Activated T-cell treated with anti-CD3 and anti-CD28 coated beads, Interleukin-2, amount 50 U/mL, for 1 hour (primary cell): ENCODE data around the gene CLDN9.

Source experiments
- DNase-seq: peaks from one replicate; pipeline ENCODE4 v3.0.0-alpha.2; 2020

CLDN9 gene, protein sequence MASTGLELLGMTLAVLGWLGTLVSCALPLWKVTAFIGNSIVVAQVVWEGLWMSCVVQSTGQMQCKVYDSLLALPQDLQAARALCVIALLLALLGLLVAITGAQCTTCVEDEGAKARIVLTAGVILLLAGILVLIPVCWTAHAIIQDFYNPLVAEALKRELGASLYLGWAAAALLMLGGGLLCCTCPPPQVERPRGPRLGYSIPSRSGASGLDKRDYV

DNA sequence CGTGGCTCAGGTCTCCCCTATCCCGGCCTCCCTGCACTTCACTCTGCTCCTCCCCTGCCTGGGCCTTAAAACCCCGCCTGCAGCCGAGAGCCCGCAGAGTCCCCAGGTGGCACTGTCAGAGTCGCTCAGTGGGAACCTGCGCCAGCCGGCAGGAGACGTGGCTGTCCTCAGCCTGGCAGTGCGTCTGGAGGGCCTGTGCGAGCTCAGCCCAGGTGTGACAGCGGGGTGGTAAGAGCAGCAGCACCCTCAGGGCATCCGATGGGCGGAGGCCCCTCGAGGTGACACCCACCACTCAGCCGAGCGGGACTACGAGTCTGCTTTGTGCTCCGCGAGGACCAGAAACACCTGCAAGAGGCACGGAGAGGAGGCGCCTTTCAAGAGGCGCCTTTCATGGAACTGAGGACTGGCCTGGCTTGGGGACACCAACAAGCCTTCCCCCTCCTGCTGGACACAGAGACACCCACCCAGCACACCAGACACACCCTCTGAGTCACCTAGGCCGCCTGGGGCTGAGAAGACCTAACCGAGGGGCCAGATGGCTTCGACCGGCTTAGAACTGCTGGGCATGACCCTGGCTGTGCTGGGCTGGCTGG, at the start of gene CLDN9:
TSS of gene CLDN9 (plus strand) at position 96 of the 593 bp plus-strand sequence. CDS start at position 536, 440 bp downstream.
- no peak for DNase-seq

DNA sequence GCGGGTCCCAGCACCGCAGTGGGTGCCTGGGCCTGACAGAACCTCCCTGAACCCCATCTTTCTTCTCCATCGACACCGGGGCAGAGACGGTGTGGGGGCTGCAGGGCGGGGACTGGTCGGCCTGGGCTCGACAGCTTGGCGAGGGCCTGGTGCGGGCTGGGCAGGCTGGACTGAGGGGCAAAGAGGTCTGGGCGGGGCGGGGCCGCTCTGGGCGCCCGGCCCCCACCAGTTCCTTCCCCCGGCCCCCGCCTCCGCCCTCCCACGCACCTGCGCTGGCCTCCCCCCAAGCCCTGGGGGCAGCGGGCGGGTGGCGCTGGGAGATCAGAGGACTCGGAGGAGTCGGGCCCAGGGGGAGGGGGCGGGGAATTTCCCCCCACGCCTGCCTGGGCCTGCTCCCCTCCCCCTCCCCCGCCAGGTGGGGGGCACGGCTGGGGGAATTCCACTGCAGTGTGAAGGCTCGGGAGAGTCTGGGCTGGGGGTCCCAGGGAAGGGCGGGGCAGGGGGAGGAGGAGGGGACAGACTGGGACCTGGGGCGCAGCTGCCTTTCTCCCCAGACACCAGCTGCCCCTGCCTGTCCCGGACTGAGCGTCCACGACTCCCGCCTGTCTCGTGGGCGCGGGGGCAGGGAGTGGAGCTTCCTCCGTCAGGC, 49.5 kb upstream of the CLDN9 start:
- DNase-seq: peak; percentile 44

DNA sequence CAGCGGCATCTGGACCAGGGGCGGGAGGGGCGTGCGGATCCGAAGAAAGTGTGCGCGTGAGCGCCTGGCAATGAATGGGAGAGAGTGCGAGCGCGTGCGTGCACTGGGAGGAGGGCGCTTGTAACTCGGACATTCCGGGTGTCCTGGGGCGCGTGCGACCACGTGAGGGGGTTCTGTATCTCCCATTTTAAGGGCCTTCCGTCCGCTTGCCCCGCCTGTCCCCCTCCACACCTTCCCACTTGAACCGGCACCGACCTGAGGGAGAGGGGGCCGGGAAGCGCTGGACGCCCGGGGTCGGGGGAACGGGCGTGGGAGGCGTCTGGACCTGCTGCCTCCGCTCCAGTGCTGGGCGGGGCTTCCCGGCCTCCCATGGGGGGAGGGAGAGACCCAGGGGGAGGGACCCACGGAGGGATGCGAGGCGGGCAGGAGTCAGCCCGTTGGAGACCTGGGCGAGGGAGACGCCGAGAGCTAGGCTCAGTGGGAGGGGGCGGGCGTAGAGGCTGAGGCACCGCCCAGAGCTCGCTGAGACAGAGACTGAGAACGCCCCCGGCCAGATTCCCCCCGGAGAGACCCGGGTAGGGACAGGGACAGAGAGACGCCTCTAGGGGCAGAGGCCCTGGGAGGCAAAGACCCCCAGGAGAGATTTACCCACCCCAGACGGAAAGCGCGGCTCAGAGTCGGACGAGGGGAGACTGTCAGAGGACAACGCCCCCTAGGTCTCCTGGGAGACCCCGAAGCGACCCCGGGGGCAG, 48.8 kb upstream of the CLDN9 start, which contains the start of gene KREMEN2:
TSS of gene KREMEN2 (plus strand) at position 553 of the 752 bp plus-strand sequence. CDS start 246 bp downstream, outside the sequence.
- DNase-seq: peak; percentile 51

DNA sequence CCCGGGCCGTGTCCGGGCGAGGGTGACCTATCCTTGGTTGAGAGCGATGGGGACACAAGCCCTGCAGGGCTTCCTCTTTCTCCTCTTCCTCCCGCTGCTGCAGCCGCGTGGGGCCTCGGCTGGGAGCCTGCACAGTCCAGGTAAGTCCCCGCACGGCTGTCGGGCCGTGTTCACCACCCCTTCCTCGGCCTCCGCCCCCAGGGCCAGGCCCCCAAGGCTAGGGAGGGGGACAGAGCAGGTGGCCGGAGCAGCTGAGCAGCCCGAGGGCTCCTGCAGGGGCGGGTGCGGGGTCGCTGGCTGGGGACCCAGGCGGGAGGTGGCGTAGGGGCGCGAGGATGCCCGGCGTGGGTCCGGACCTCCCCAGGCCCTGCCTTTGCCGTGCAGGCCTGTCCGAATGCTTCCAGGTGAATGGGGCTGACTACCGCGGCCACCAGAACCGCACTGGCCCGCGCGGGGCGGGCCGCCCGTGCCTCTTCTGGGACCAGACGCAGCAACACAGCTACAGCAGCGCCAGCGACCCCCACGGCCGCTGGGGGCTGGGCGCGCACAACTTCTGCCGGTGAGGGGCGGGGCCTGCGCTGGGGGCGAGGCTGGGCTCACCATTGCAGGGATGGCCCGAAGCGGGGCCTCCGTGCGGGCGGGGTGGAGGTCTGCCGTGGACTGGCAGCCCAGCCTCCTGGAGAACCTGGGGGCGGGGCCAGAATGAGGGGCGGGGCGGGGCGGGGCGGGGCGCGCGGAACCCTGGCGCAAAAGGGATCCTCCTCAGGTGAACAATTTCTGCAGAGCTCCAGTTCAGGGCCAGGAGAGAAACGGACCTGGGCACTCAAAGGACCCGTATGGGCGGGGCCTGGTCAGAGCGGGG, 48.0 kb upstream of the CLDN9 start:
- DNase-seq: peak; percentile 68

DNA sequence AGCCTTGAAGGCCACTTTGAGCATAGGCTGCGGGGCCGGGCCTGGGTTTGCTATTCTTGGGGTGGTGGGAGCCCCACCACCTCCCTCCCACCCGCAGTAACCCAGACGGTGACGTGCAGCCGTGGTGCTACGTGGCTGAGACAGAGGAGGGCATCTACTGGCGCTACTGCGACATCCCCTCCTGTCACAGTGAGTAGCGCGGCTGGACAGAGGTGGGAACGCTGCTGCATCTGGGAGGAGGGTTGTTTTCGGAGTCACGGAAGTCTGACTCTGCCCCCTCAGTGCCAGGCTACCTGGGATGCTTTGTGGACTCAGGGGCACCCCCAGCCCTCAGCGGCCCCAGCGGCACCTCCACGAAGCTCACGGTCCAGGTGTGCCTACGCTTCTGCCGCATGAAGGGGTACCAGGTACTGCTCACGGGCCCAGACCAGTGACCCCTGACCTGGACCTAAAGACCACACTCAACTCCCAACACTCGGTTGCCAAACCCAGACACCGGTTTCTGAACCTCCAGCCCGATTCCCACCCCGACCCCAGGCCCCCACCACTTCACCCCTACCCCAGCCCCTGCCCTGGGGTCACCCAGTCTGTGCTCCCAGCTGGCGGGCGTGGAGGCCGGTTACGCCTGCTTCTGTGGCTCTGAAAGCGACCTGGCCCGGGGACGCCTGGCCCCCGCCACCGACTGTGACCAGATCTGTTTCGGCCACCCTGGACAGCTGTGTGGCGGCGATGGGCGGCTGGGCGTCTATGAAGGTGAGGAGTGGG, 46.5 kb upstream of the CLDN9 start:
- no peak for DNase-seq

DNA sequence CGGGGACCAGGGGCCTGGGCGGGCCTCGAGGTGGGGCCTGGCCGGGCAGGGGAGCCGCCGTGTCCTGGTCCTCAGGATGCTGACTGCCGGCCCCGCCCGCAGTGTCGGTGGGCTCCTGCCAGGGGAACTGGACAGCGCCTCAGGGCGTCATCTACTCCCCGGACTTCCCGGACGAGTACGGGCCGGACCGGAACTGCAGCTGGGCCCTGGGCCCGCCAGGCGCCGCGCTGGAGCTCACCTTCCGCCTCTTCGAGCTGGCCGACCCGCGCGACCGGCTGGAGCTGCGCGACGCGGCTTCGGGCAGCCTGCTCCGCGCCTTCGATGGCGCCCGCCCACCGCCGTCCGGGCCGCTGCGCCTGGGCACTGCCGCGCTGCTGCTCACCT, 45.9 kb upstream of the CLDN9 start:
- no peak for DNase-seq

DNA sequence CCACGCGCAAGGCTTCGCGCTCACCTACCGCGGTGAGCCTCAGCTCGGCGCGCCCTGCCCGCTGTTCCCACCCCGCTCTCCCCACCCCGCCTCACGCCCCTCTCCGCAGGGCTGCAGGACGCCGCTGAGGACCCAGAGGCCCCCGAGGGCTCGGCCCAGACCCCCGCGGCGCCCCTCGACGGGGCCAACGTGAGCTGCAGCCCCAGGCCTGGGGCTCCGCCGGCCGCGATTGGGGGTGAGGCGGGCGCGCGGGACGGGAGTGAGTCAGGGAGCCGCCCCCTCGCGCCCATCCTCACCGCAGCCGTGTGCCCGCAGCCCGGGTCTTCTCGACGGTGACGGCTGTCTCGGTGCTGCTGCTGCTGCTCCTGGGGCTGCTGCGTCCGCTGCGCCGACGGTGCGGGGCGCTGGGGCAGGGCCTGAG, 45.5 kb upstream of the CLDN9 start:
- no peak for DNase-seq

DNA sequence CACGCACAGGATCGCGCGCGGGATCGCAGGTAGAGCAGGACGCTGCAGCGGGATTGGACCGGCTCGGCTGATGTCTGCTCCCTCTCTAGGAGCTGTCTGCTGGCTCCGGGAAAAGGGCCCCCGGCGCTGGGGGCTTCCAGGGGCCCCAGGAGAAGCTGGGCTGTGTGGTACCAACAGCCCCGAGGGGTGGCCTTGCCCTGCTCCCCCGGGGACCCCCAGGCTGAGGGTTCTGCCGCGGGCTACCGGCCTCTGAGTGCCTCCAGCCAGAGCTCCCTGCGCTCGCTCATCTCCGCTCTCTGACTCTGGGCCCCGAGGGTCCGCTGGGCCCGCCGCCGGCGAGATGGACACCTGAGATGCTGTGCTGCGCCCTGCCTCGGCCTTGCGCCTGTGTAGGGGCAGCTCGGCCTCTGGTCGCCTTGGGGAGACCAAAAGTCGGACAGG, 45.0 kb upstream of the CLDN9 start:
- DNase-seq: no peak

DNA sequence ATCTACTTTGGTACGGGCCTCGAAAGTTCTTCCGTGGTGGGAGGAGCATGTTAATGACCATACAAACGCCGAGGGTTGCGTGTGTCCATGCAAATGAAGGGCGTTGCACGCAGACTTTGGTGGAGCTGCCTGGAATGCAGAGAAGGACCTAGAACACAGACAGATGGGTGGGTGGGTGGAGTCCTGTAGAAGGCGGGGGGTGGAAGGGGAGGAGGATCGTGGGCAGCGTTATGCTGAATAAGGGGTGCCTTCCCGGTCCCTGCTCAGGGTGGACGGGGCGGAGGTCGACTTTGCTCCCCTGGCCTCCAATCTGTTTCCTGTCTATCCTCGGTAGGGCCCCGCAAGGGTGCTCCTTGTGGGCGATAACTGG, 44.4 kb upstream of the CLDN9 start:
- no peak for DNase-seq

DNA sequence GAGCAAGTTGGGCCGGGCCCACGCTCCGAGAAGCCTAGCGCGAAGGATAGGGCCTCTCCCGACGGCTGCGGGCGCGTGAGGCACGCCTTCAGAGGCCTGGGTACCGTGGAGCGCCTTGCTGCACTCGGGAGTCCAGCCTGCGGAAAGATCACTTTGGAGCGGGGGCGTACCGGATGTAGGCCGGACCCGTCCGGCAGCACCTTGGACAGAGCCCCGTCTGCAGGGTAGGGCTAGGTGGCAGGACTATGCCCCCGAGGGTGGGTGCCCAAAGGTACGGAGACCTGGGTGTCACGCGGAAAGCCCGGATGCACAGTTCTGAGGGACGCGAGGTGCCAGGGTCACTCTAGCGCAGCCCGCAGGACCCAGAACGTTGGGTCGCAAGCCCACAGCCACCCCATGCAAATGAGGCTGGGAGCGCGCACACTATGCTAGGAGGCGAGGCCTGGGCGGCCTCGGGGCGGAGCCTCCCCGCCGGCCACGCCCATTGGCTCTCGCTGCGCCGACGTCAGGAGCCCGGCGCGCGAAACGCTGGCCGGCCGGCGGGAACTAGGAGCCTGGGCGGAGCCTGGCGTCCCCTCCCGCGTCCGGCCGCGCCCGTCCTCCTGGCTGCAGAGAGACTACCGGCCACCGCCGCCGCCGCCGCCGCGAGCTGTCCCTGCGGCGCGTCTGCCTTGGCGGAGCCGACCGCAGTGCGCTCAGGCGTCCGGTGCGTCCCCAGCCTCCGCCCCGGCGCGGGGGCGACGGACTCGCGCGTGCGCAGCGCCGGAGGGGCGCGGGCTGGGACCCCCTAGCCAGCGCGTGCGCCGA, 43.8 kb upstream of the CLDN9 start, which contains the start of gene PAQR4:
TSS of gene PAQR4 (plus strand) at position 611 of the 807 bp plus-strand sequence. CDS start 327 bp downstream, outside the sequence.
- DNase-seq: peak; percentile 82

DNA sequence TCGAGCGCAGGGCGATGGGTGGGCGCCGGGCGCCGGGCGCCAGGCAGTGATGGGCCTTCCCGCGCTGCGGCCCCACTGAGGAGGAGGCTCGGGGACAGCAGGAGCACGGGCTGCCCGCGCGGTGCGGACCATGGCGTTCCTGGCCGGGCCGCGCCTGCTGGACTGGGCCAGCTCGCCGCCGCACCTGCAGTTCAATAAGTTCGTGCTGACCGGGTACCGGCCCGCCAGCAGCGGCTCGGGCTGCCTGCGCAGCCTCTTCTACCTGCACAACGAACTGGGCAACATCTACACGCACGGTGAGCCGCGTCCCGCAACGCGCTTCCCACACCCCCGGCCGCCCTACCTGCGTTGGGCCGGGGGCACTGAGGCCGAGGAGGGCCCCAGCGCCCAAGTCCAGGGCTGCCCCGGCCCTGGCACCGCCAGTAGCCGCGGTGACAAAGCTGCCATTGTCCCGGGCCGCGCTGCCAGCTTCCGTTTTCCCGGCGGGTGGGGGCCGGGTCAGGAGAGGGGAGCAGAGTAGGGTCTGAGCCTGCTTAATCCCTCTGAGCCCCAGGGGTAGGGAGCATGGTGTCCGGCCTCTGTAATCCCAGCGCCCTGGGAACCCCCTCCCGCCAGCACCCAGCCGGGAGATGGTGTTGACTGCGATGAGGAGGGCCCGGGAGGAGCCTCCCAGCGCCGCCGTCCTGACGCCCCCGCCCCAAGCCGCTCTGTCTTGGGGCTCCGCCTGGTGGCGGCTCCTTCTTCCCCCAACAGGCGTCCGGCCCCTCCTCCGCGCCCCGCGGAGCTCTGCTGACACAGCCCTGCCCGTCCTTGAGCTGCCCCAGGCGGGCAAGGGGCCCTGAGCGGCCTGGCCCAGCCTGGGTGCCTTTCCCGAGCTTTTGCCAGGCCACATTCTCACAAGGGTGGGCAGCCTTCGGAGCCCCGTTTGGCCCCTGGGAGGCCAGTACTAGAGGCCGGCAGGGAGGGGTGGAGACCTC, 42.9 kb upstream of the CLDN9 start:
- DNase-seq: peak; percentile 73

DNA sequence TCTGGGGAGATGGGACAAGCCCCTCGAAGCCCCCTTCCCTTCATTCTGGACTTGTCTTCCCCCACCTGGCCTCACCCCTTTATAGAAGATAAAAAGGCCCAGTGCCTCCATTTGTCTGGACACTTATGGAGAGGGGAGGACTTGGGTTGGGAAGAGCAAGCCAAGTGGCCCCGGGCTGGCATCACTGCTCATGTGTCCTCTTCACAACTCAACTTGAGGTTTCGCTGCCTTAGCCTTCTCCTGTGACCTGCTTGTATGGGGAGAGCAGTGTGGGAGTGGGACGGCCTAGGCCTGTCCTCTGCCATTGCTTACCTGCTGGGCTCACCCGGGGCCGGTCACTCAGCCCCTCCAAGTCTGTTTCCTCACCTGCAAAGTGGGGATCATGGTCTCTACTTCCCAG, 42.2 kb upstream of the CLDN9 start:
- no peak for DNase-seq

DNA sequence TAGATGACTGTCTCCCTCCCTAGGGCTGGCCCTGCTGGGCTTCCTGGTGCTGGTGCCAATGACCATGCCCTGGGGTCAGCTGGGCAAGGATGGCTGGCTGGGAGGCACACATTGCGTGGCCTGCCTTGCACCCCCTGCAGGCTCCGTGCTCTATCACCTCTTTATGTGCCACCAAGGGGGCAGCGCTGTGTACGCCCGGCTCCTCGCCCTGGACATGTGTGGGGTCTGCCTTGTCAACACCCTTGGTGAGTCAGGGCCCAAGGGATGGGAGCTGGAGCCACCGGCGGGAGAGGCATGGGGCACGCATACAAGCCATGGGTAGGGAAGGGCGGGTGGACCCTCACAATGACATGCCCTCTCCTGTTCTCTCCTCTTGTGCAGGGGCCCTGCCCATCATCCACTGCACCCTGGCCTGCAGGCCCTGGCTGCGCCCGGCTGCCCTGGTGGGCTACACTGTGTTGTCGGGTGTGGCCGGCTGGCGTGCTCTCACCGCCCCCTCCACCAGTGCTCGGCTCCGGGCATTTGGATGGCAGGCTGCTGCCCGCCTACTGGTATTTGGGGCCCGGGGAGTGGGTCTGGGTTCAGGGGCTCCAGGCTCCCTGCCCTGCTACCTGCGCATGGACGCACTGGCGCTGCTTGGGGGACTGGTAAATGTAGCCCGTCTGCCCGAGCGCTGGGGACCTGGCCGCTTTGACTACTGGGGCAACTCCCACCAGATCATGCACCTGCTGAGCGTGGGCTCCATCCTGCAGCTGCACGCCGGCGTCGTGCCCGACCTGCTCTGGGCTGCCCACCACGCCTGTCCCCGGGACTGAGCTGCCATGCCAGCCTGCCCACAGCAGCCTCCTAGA, 41.4 kb upstream of the CLDN9 start:
- no peak for DNase-seq

DNA sequence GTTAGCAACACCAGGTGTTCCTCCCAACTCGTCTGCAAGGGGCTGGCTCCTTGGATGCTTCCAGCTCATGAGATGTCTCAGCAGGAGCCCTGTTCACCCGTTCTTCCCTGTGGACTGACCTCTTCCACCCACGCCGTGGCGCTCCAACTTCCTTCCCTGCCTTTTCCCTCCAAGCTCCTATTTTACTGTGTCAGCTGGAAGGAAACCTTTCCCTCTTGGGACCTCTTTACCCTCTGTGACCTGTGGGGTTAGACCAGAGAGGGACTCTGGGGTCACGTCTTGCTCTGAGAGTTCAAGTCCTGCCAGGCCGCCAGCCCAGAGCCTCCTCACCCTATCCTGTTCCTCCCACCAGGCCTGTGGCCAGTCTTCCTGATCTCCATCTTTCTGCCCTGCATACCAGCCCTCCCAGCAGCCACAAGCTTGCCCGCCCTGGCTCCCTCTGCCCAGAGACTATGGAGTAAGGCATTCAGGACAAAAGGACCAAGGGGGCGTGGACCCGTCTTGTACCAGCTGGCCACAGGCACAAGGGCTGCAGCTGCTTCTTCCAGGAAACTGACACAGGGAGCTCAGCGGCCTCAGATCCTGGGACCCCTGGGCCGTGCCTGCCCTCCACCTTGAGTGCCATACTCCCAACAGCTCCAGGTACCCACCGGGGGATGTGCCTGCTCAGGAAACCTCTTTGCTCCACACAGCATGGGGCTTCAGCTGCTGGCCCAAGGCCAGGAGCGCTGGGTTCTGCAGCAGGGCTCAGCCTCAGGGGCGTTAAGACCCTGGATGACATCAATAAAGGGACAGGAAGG, 40.5 kb upstream of the CLDN9 start:
- no peak for DNase-seq

DNA sequence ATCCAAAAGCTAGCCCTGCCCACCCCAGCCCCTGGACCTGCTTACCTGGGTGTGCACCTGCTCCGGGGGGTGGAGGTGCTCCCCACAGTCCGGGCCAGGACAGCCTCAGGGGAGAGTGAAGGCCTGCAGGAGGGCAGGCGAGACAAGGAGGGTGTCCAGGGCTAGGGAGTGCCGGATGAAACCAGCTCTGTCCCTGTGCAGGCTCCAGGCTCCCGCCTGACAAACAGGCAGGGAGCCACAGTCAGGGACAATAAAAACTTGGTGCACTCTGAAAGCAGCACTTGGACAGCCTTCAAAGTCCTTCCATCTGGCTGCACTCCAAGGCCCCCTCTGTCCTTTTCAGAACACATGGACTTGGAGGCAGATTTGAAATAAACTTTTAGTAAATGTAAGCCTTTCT, 39.6 kb upstream of the CLDN9 start:
- no peak for DNase-seq

DNA sequence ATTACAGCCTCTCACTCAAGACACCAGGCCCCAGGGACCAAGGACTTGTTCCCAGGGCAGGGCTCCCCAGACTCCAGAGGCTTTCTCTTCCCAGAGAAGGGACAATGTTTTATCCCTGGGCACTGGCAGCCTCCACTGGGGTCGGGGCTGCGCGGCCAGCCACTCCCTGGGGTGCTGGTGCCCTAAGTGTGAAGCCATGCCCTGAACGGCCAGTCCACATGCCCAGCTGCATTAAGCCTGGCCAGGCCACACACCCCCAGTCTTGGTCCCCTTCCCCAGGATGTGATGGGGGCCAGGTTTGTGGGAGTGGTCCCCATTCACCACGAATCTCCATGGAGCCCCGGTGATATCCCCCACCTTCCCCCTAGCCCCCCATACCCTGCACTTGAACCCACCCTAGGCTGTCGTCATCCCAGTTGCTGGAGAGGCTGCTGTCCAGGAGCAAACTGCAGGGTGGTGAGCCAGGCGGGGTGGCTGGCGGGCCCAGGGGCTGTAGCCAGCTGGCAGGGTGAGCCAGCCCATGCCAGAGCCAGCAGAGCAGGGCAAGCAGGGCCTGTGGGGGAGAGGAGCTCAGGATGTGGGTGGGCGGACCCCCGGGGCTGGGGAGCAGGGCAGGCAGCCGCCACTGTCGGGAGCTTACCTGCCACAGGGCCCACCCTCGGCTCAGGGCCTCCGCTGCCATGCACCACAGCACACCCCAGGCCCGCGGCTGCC, 39.0 kb upstream of the CLDN9 start:
- DNase-seq: no peak
